ENCODE data around the gene ZSWIM6. TPM values are rescaled to one million over a fixed set of nuclear protein-coding genes. Genes with fewer than 3 reads are reported as not detected.

ZSWIM6 gene
- total and polyA plus RNA-seq, 2 of the 4 experiments (the other 2 are of a cell fraction), result 10.8 to 14.1 TPM

- Histone ChIP-seq H4K91ac (ENCODE audit: insufficient read depth, low read depth, low read length) (no peak overlapping the region), H3K9me1 (ENCODE audit: insufficient read depth, low read length) (peaks cover 8% of the 10 kb centered on the region; the same call in 1 of the 2 replicates), H4K5ac (ENCODE audit: low read depth, low read length) (no peak overlapping the region), H2AFZ (replicated peaks; ENCODE audit: low read length, poor library complexity) (no peak overlapping the region), H4K8ac (ENCODE audit: low read depth in 2 of 2, low read length in 2 of 2) (no peak overlapping the region), H3K27me3 (ENCODE audit: control insufficient read depth, insufficient read depth, low read length) (peaks cover 12% of the 10 kb centered on the region), H3K4me3 (ENCODE audit: insufficient read depth, low read depth, low read length) (no peak overlapping the region), H3K23ac (ENCODE audit: low read depth, low read length) (no peak overlapping the region), H3K4me2 (ENCODE audit: low read depth, low read length) (no peak overlapping the region), H2AK9ac (replicated peaks; ENCODE audit: low read depth, low read length, poor library complexity) (no peak overlapping the region), H3K27ac (ENCODE audit: insufficient read depth, low read length) (no peak overlapping the region), H4K20me1 (ENCODE audit: insufficient read depth, low read length) (no peaks in the 10 kb centered on the region), H3K9ac (ENCODE audit: low read depth, low read length) (no peak overlapping the region), H3K4ac (ENCODE audit: low read depth, low read length) (no peak overlapping the region), H3K79me1 (ENCODE audit: low read depth in 1 of 2, low read length in 2 of 2) (no peaks in the 10 kb centered on the region), H3K18ac (ENCODE audit: low read depth, low read length) (no peak overlapping the region), H3K4me1 (ENCODE audit: control insufficient read depth, insufficient read depth, low read length) (peaks cover 5% of the 10 kb centered on the region; the same call in 1 of the 2 replicates), H3K36me3 (ENCODE audit: control insufficient read depth, insufficient read depth, low read length) (no peaks in the 10 kb centered on the region), H2BK20ac (ENCODE audit: low read depth, low read length) (no peak overlapping the region), H3K56ac (ENCODE audit: extremely low read depth, insufficient read depth, low read length) (no peak overlapping the region), H3K14ac (replicated peaks; ENCODE audit: low read depth, low read length) (no peak overlapping the region), H2BK15ac (ENCODE audit: low read depth, low read length) (no peak overlapping the region), H2BK120ac (ENCODE audit: low read depth, low read length) (no peak overlapping the region), H3K9me3 (ENCODE audit: control insufficient read depth, insufficient read depth, low read length) (no peaks in the 10 kb centered on the region), H2BK5ac (ENCODE audit: low read depth, low read length, poor library complexity, severe bottlenecking) (no peak overlapping the region), H2AK5ac (ENCODE audit: low read depth, low read length) (no peak overlapping the region)
- dilution Hi-C loops (cut with HindIII; ENCODE audit: low sequenced_read_pairs, unreplicated experiment), result no loop called here
- ChIA-PET POLR2A (ENCODE audit: unreplicated experiment) (no interaction called here), CTCF (no interaction called here)
- TF ChIP-seq POLR2A (IDR thresholded peaks at IDR 0.05; ENCODE audit: low read depth, low read length) (no peak), FOS (IDR thresholded peaks at IDR 0.05; ENCODE audit: low read depth, low read length) (no peak), MAFK (IDR thresholded peaks at IDR 0.05; ENCODE audit: low read depth, low read length) (no peak), RFX5 (IDR thresholded peaks at IDR 0.05; ENCODE audit: low read depth, low read length) (no peak), RCOR1 (IDR thresholded peaks at IDR 0.05; ENCODE audit: insufficient replicate concordance, low read length) (no peak), CHD1 (IDR thresholded peaks at IDR 0.05; ENCODE audit: low read depth, low read length) (no peak), RAD21 (IDR thresholded peaks at IDR 0.05; ENCODE audit: low read length) (no peak), USF2 (IDR thresholded peaks at IDR 0.05; ENCODE audit: low read depth, low read length) (no peak), CTCF (conservative IDR thresholded peaks at IDR 0.05; ENCODE audit: low read depth, low read length) (no peak), NFE2L2 (IDR thresholded peaks at IDR 0.05; ENCODE audit: low read depth, low read length) (no peak), SMC3 (IDR thresholded peaks at IDR 0.05; ENCODE audit: low read depth, low read length) (no peak), MXI1 (IDR thresholded peaks at IDR 0.05; ENCODE audit: borderline replicate concordance, low read depth, low read length) (no peak), CEBPB (IDR thresholded peaks at IDR 0.05; ENCODE audit: low read depth, low read length) (no peak), MAZ (IDR thresholded peaks at IDR 0.05; ENCODE audit: borderline replicate concordance, low read depth, low read length) (no peak), BHLHE40 (IDR thresholded peaks at IDR 0.05; ENCODE audit: low read depth, low read length) (no peak), ELK1 (IDR thresholded peaks at IDR 0.05; ENCODE audit: borderline replicate concordance, low read depth, low read length) (no peak)
- intact Hi-C loops (cut with micrococcal nuclease), result no loop called here
- DNase-seq (no peak), ATAC-seq (ENCODE audit: low read depth) (no peak)
- no TSS peak for BruUV-seq (replicated peaks)
- in situ Hi-C loops (cut with MboI; ENCODE audit: low sequenced_read_pairs), result no loop called here
Measured at GRCh38 chr5:61595426-61595825, 263.4 kb downstream of the ZSWIM6 start.
